Activated CD4-positive, alpha-beta T cell treated with anti-CD3 and anti-CD28 coated beads, Interleukin-2, amount 10 ng/mL, durations not matched to agents 24 days and 14 days (primary cell): ENCODE measurements around the gene LRP4. TPM values are rescaled to one million over a fixed set of nuclear protein-coding genes. Genes with fewer than 3 reads are reported as not detected.

Experiments used
- DNase-seq: peaks from one replicate; pipeline ENCODE4 v3.0.0; 2022
- H3K27ac Mint-ChIP-seq: one replicate; pipeline ENCODE4 v1.8.0; 2022; ENCODE audit warnings: mild to moderate bottlenecking, mixed read lengths
- H3K27me3 Mint-ChIP-seq: one replicate; pipeline ENCODE4 v1.8.0; 2022; ENCODE audit warnings: mixed read lengths
- H3K36me3 Mint-ChIP-seq: one replicate; pipeline ENCODE4 v1.8.0; 2022; ENCODE audit warnings: low read depth, mild to moderate bottlenecking, mixed read lengths
- H3K4me1 Mint-ChIP-seq: one replicate; pipeline ENCODE4 v1.8.0; 2021; ENCODE audit warnings: mixed read lengths
- H3K4me3 Mint-ChIP-seq: one replicate; pipeline ENCODE4 v1.8.0; 2022; ENCODE audit warnings: mild to moderate bottlenecking, moderate library complexity, mixed read lengths
- H3K9me3 Mint-ChIP-seq: one replicate; pipeline ENCODE4 v1.8.0; 2021; ENCODE audit warnings: mixed read lengths
- intact Hi-C: fragments of 100-400 bp; cut with micrococcal nuclease; formaldehyde crosslinking; loops from one replicate; pipeline ENCODE4 v1.15.1; 2023
- total RNA-seq: library from RNA; stranded (reverse); gene quantifications from 2 replicates; pipeline ENCODE4 v1.2.3, GENCODE V29; 2022

The LRP4 gene
- total RNA-seq, 1 donor from 2014 or later, result 0.12 TPM

- Mint-ChIP-seq H3K27ac (no peak overlapping the region), H3K4me1 (no peaks in the 10 kb centered on the region), H3K27me3 (no peaks in the 10 kb centered on the region), H3K4me3 (no peak overlapping the region), H3K9me3 (no peaks in the 10 kb centered on the region), H3K36me3 (no peaks in the 10 kb centered on the region)
- intact Hi-C loops, result no loop called here
- peak; percentile 70 for DNase-seq
These were observed 21.5 kb downstream of the LRP4 start for GRCh38 chr11:46896719-46897406.

- no peaks in the 10 kb centered on the region for H3K9me3 Mint-ChIP-seq
These were observed 22.5 kb downstream of the LRP4 start for GRCh38 chr11:46895821-46896220.

GRCh38 chr11:46894961-46895360 is 23.4 kb downstream of the LRP4 start:
- no peaks in the 10 kb centered on the region for H3K36me3 Mint-ChIP-seq
- H3K4me1 Mint-ChIP-seq, result peaks cover under 1% of the 10 kb centered on the region
- no peak for DNase-seq
- H3K4me3 Mint-ChIP-seq, result no peak overlapping the region
- no peaks in the 10 kb centered on the region for H3K9me3 Mint-ChIP-seq
- no peak overlapping the region for H3K27ac Mint-ChIP-seq
- H3K27me3 Mint-ChIP-seq, result peaks cover 1% of the 10 kb centered on the region
- intact Hi-C loops, result no loop called here

More at GRCh38 chr11:46895821-46896220, 22.5 kb downstream of the LRP4 start:
- H3K27ac Mint-ChIP-seq, result no peak overlapping the region
- DNase-seq, result no peak
- no peaks in the 10 kb centered on the region for H3K27me3 Mint-ChIP-seq
- H3K4me3 Mint-ChIP-seq, result no peak overlapping the region
- no peaks in the 10 kb centered on the region for H3K36me3 Mint-ChIP-seq
- intact Hi-C loops, result no loop called here
- no peaks in the 10 kb centered on the region for H3K4me1 Mint-ChIP-seq

- no peak for DNase-seq
- Mint-ChIP-seq H3K4me3 (no peak overlapping the region), H3K27ac (no peak overlapping the region), H3K36me3 (no peaks in the 10 kb centered on the region), H3K4me1 (peaks cover 3% of the 10 kb centered on the region), H3K9me3 (no peaks in the 10 kb centered on the region), H3K27me3 (peaks cover 1% of the 10 kb centered on the region)
- intact Hi-C loops, result no loop called here
These were observed 23.8 kb downstream of the LRP4 start for GRCh38 chr11:46894506-46894905.

- peaks cover 1% of the 10 kb centered on the region for H3K27me3 Mint-ChIP-seq
- DNase-seq, result no peak
- no peak overlapping the region for H3K27ac Mint-ChIP-seq
- peaks cover 3% of the 10 kb centered on the region for H3K4me1 Mint-ChIP-seq
- no peak overlapping the region for H3K4me3 Mint-ChIP-seq
- no peaks in the 10 kb centered on the region for H3K9me3 Mint-ChIP-seq
- H3K36me3 Mint-ChIP-seq, result no peaks in the 10 kb centered on the region
- intact Hi-C loops, result no loop called here
These were observed 25.5 kb downstream of the LRP4 start for GRCh38 chr11:46892838-46893237.

- no peak for DNase-seq
- Mint-ChIP-seq H3K4me3 (no peak overlapping the region), H3K9me3 (no peaks in the 10 kb centered on the region), H3K27me3 (peaks cover 1% of the 10 kb centered on the region), H3K4me1 (peaks cover 3% of the 10 kb centered on the region), H3K27ac (no peak overlapping the region), H3K36me3 (no peaks in the 10 kb centered on the region)
- intact Hi-C loops, result no loop called here
These were observed 26.2 kb downstream of the LRP4 start for GRCh38 chr11:46892109-46892508.

GRCh38 chr11:46890665-46891064 is 27.7 kb downstream of the LRP4 start:
- H3K9me3 Mint-ChIP-seq, result no peaks in the 10 kb centered on the region
- DNase-seq, result no peak
- no peak overlapping the region for H3K4me3 Mint-ChIP-seq
- no peaks in the 10 kb centered on the region for H3K36me3 Mint-ChIP-seq
- H3K27ac Mint-ChIP-seq, result no peak overlapping the region
- peaks cover 3% of the 10 kb centered on the region for H3K4me1 Mint-ChIP-seq
- H3K27me3 Mint-ChIP-seq, result peaks cover 1% of the 10 kb centered on the region
- intact Hi-C loops, result no loop called here

- Mint-ChIP-seq H3K36me3 (no peaks in the 10 kb centered on the region), H3K27me3 (peaks cover 1% of the 10 kb centered on the region), H3K9me3 (no peaks in the 10 kb centered on the region), H3K4me1 (peaks cover 3% of the 10 kb centered on the region), H3K27ac (no peak overlapping the region), H3K4me3 (no peak overlapping the region)
- intact Hi-C loops, result loop anchor here (1.0 kb wide), 2 partner anchors 263 to 271 kb away; no protein-coding TSS in a partner anchor
- DNase-seq, result peak; percentile 93
These were observed 28.5 kb downstream of the LRP4 start for GRCh38 chr11:46889689-46890475.

GRCh38 chr11:46889251-46889650 is 29.1 kb downstream of the LRP4 start:
- intact Hi-C loops, result loop anchor here (1.0 kb wide), 2 partner anchors 264 to 272 kb away; no protein-coding TSS in a partner anchor
- H3K27ac Mint-ChIP-seq, result no peak overlapping the region

GRCh38 chr11:46888636-46889035 is 29.7 kb downstream of the LRP4 start:
- DNase-seq, result no peak
- H3K9me3 Mint-ChIP-seq, result no peaks in the 10 kb centered on the region
- H3K4me3 Mint-ChIP-seq, result no peak overlapping the region
- no peak overlapping the region for H3K27ac Mint-ChIP-seq
- peaks cover 3% of the 10 kb centered on the region for H3K4me1 Mint-ChIP-seq
- peaks cover 1% of the 10 kb centered on the region for H3K27me3 Mint-ChIP-seq
- intact Hi-C loops, result loop anchor here (1.0 kb wide), 2 partner anchors 265 to 273 kb away; no protein-coding TSS in a partner anchor
- H3K36me3 Mint-ChIP-seq, result no peaks in the 10 kb centered on the region

More at GRCh38 chr11:46889251-46889650, 29.1 kb downstream of the LRP4 start:
- peaks cover 3% of the 10 kb centered on the region for H3K4me1 Mint-ChIP-seq
- H3K27me3 Mint-ChIP-seq, result peaks cover 1% of the 10 kb centered on the region
- H3K4me3 Mint-ChIP-seq, result no peak overlapping the region
- DNase-seq, result no peak
- no peaks in the 10 kb centered on the region for H3K36me3 Mint-ChIP-seq
- no peaks in the 10 kb centered on the region for H3K9me3 Mint-ChIP-seq

GRCh38 chr11:46886211-46886610 is 32.1 kb downstream of the LRP4 start:
- Mint-ChIP-seq H3K27me3 (peaks cover 6% of the 10 kb centered on the region), H3K36me3 (no peaks in the 10 kb centered on the region), H3K4me3 (no peak overlapping the region), H3K9me3 (no peaks in the 10 kb centered on the region), H3K27ac (no peak overlapping the region), H3K4me1 (peaks cover 3% of the 10 kb centered on the region)
- intact Hi-C loops, result no loop called here
- DNase-seq, result no peak

- Mint-ChIP-seq H3K27me3 (peaks cover 17% of the 10 kb centered on the region), H3K36me3 (no peaks in the 10 kb centered on the region), H3K9me3 (no peaks in the 10 kb centered on the region), H3K27ac (no peak overlapping the region), H3K4me1 (no peaks in the 10 kb centered on the region), H3K4me3 (no peak overlapping the region)
- DNase-seq, result no peak
- intact Hi-C loops, result no loop called here
These were observed 39.2 kb downstream of the LRP4 start for GRCh38 chr11:46879056-46879585.

GRCh38 chr11:46877580-46877979 is 40.8 kb downstream of the LRP4 start:
- no peak for DNase-seq
- H3K4me3 Mint-ChIP-seq, result no peak overlapping the region
- intact Hi-C loops, result no loop called here
- H3K27ac Mint-ChIP-seq, result no peak overlapping the region
- H3K4me1 Mint-ChIP-seq, result no peaks in the 10 kb centered on the region
- H3K27me3 Mint-ChIP-seq, result peaks cover 14% of the 10 kb centered on the region
- no peaks in the 10 kb centered on the region for H3K36me3 Mint-ChIP-seq
- H3K9me3 Mint-ChIP-seq, result no peaks in the 10 kb centered on the region

GRCh38 chr11:46876471-46876870 is 41.9 kb downstream of the LRP4 start:
- Mint-ChIP-seq H3K36me3 (no peaks in the 10 kb centered on the region), H3K27ac (no peak overlapping the region), H3K4me1 (no peaks in the 10 kb centered on the region), H3K4me3 (no peak overlapping the region), H3K27me3 (peaks cover 13% of the 10 kb centered on the region), H3K9me3 (no peaks in the 10 kb centered on the region)
- DNase-seq, result no peak
- intact Hi-C loops, result no loop called here
